CD4-positive, alpha-beta T cell treated with Interleukin-21 for 1 hour (primary cell): ENCODE data around the gene ARMC2.
"Not testable (repeated sequence)": the region's sequence is repeated elsewhere in the genome, so short reads cannot be mapped to it uniquely, and the experiment has no call there.

Source experiments
- DNase-seq: peaks from one replicate; pipeline ENCODE4 v3.0.0-alpha.2; 2020

The ARMC2 gene, protein sequence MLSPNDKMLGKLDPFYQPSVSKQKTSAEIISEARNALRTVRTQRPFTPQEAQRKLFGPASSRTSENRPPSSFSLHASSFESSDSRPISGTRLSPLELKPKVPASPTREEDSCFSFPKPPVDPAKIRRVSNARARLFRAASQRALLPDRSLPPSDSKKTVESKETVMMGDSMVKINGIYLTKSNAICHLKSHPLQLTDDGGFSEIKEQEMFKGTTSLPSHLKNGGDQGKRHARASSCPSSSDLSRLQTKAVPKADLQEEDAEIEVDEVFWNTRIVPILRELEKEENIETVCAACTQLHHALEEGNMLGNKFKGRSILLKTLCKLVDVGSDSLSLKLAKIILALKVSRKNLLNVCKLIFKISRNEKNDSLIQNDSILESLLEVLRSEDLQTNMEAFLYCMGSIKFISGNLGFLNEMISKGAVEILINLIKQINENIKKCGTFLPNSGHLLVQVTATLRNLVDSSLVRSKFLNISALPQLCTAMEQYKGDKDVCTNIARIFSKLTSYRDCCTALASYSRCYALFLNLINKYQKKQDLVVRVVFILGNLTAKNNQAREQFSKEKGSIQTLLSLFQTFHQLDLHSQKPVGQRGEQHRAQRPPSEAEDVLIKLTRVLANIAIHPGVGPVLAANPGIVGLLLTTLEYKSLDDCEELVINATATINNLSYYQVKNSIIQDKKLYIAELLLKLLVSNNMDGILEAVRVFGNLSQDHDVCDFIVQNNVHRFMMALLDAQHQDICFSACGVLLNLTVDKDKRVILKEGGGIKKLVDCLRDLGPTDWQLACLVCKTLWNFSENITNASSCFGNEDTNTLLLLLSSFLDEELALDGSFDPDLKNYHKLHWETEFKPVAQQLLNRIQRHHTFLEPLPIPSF

DNA sequence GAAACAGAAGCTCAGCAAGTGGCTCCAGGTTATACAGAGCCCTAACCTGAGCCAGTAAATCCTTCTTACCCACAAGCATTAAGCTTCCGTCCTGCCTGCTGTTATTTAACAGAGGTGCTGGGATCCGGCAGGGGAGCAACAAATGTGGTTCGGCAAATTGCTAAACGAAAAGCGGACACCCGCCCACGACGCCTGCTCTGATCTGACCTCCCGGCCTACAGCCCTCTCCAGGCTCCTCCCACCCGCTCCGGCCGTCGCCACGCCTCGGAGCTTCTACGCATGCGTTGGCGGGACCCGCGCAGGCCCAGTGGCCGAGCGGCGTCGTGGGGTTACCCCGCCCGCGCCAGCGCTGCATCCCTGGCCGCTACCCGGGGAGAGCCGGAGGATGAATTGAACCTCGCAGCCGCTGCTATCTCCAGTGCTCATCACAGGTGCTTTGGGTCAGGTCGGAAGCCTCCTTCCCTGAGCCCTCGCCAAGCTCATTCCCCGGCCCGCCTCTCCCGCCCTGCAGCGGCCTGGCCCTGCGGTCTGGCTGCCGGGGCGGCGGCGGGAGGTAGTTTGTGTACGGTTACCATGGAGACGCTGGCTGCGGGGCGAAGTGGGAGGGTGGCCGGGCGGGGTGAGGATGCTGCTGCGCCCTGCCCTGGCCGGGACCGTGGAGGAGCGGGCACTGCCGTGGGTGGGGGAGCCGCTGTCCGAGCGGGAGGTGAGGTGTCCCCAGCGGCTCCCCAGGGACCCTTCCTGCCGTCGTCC is at the start of gene ARMC2:
Gene ARMC2 (plus strand): TSS at position 307 of the 753 bp plus-strand sequence. CDS start 5,846 bp downstream, outside the sequence.
- DNase-seq = peak; percentile 89

DNA sequence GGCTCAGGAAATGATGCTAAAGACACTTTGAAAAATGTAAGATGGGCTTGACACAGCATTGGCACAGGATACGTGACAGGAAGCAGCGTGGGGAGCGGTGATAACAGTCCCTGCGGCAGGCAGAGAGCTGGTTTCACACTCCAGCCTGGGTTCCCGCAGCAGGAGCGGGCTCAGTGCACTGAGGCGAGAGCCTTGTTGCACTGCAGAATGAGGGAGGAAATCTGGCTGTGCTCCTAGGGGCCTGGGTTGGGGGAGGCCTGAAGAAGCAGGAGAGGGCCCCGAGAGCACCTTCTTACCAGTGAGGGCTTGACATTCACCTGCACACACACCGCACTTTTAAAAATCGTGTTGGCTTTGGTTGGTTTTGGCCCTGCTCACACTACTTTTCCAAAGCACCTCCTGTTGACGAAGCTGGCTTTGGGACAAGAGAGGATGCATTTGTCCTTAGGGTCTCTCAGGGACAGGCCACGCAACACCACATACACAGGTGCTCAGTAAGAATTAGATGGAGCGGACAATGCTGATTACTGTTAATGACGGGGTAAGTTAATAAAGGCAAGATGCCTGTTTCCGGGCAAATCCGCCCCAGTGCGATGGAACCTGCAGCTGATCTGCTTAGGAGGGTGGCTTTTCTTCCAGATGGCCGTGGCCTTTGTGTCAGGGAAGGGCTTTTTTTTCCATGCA is 49.4 kb upstream of the ARMC2 start:
- DNase-seq = peak; percentile 56

DNA sequence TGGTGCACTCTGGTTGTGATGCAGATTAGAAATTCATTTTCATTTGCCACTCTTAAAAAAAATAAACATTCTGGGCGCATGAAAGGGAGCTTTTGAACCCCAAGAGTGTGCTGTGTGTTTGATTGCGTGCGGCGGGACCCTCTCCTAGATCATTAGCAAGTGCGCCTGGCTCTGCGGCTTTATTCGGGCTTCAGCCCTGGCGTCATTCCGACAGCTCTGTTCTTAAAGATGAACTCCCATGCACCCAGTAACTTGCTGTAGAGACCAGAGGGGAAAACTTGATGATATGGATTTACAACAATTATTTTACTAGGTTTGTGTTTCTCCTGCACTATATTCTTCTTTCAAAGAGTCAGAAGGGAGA is 48.9 kb upstream of the ARMC2 start:
- DNase-seq = no peak

DNA sequence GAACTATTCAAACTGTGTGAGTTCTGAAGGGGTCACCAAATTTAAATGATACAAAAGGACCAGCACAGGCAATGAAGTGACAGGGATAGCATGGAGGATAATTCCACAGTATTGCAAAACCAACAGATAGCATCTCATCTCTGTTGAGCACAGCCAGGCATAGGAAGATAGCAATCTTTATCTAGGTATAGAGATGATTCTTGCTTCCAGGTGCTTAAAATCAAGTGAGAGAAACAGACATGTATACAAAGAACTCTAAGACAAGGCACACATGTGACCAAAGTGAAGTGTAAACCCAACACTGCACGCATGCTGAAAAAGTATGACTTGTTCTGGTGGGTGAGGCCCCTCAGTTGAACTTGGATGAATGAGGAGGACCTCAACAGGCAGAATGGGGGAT is 48.4 kb upstream of the ARMC2 start:
- DNase-seq = no peak

DNA sequence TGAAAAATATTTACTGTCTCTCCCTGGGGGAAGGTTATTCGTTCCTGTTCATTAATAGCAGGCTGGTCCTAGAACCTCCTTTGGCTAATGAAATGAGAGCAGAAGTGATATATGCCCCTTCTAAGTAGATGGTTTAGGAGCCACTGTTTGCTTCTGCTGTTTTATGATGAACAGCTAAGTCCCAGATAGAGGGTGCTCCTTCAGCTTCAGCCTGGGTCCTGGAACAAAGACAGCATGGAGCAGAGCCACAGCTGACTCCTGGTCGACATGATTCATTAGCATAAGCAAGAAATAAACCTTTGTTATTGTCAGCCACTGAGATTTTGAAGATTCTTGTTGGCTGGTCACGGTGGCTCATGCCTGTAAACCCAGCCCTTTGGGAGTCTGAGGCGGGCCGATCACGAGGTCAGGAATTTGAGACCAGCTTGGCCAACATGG is 47.8 kb upstream of the ARMC2 start:
- no peak for DNase-seq

DNA sequence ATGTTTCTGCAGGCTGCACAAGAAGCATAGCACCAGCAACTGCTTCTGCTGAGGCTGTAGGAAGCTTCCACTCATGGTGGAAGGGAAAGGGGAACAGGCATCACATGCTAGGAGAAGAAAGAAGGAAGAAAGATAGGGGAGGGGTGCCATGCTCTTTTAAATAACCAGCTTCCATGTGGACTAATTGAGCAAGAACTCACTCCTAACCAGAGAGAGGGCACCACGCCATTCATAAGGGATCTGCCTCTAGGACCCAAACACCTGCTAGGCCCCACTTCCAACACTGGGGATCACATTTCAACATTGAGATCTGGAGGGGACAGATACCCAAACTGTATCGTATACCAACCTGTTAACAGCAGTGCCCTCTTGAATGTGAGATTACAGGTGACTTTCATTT is 46.9 kb upstream of the ARMC2 start:
- no peak for DNase-seq

DNA sequence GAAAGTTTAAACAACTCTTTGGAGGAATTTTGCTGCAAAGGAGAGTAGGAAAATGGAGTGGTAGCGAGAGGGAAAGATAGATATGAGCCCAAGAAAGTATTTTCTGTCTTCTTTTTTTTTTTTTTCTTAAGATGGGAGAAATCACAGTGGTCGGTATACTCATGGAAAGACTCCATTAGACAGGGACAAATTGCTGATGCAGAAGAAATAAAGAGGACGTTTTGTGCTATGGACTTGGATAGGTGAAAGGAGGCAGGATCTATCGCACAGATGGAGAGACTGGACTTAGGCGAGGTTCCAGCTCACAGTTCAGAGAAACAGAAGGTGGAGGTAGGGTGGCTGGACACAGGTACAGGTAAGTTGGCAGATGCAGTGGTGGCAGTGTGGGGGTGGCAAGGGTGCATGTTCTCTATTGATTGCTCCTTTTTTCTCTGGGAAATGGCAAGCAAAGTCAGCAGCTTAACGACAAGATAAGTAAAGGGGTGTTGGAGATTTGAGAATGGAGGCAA is 44.2 kb upstream of the ARMC2 start:
- DNase-seq = no peak

DNA sequence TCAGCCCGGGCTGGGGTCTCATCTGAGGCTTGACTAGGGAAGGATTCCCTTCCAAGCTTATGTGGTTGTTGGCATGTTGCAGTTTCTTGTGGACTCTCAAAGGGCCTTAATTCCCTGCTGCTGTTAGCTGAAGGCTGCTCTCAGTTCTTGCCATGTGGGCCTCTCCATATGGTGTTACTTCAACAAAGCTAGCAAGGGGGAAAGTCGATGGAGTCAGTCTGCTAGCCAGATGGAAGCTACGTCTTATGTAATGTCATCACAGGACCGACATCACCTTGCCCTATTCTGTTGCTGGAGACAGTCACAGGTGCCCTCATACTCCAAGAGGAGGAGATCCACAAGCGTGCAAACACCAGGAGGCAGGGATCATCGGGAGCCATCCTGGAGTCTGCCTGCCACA is 43.3 kb upstream of the ARMC2 start:
- no peak for DNase-seq

DNA sequence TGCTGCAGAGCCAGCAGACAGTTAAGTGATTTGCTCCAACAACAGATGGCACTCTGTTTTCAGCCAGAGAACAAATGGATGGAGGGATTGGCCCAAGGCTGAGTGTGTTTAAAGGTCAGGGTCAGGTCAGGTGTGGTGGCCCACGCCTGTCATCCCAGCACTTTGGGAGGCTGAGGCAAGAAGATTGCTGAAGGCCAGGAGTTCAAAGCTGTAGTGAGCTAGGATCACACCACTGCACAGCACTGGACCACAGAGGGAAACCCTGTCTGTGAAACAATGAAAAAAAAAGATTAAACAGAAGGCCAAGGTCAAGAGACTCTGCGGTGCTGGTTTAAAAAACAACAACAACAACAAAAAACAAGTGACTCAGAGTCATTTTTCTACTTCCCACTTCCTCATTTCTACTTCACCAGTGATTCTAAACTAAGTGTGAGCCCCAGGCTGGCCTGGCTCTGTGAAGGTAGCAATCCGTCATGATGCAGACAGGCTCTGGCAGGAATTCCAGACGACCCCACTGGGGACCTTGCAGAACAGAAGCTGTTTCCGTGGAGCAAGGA is 42.5 kb upstream of the ARMC2 start:
- DNase-seq = no peak

DNA sequence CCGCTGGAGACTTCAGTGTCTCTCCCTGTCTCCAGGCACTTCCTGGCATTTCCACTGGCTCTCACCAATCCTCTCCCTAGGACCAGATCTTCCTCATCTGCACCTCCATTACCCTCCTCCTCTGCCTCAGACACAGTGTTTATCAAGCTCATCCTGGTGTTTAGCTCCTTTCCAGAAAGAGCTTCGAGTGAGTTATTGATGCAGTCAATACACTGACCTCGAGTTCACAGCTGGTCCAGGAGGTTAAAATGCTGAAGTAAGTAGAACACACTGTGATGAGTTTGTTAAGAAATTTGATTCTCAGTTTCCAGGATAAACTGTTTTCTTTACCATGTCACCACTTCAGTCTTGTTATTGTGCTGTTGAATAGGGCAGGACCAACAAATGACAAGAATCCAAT is 42.1 kb upstream of the ARMC2 start:
- no peak for DNase-seq

DNA sequence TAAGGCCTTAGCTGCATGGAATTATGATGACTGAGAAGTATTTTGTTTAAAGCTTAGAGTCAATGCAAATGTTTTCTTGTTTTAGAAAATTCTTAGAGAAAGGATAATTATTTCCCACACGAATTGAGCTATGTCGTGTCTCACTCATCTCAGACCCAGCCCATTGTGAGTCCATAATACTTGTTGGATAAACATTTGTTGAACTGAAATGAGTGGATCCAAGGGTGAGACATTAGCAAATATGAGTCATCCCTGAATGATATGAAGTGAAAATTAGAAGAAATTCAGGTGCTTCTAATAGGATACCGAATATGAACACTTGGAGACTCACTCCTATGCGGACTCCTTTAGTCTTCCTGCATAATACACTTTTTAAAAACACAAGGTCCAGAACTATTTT is 41.6 kb upstream of the ARMC2 start:
- no peak for DNase-seq

DNA sequence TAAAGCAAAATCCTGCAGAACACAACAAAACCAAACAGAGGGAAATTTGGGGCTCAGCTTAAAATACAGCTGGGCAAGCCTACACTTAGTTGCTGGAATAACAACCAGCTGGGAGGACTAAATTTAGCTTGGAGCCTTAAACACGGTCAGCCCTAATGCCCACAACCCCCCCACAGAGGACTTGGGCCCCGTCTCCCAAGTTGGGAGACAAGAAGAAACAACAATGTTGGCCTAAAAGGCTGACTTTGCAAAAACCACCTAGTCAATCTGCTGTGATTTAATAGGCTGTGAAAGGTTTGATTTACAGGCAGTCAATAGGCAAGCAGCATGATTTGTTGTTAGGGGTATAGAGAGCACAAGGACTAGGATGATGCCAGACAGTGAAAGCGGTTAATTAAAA is 40.3 kb upstream of the ARMC2 start:
- no peak for DNase-seq

DNA sequence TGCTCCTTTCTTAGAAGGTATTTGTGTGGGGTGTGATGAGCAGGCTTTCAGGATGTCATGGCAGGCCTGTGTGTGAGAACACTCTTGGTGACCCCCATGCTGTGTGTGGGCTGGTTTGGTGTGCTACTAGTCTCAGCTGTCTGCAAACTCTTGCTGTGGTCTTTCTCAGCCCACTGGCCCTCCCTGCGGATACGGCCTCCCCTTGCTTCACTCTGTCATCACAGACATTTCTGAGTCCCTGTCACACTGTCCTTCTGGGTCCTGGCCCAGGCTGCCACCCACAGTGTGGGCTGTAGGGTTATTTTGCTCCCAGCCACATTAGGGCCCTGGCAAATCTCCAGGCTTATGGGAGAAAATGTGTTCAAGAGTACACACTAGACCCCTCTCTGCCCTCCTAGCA is 39.0 kb upstream of the ARMC2 start:
- DNase-seq = no peak

DNA sequence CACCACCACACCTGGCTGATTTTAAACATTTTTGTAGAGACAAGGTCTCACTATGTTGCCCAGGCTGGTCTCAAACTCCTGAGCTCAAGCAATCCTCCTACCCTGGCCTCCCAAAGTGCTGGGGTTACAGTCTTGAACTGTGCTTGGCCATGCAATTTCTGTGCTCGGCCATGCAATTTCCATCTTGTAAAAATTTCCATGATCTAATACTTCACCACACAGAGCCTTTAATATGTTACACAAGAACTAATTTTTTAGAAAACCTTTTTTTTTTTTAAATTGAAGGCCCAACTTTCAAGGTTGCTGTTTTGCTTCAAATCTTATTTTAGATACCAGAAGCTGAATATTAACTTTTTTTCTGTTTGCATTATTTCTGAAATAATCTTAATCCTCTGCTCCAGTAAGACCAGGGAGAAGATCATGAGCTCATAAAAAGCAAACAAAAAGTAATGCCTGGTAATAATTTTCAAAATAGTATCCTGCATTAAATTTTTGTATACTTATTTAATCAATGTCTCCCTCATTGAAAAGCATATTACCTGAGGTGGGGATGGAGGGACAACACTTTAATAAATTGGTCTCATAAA is 38.1 kb upstream of the ARMC2 start:
- no peak for DNase-seq

DNA sequence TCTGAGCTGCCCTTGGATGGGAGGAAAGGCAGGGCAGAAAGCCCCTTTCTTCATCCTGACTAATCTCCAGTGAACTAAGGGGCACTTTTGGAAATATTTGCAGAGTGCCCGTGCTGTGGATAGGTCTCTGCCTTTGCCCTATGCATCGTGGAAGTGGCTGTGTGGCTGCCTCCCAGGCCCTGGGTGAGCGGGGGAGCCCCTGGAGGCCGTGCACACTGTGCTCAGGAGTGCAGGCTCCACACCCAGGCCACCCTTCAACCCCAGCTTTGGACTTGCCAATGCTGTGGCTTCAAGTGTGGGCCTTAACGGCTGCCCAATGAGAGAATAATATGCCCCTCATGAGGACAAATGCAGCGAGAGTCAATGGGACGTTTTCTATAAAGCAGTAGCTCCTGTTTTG is 36.7 kb upstream of the ARMC2 start:
- no peak for DNase-seq

DNA sequence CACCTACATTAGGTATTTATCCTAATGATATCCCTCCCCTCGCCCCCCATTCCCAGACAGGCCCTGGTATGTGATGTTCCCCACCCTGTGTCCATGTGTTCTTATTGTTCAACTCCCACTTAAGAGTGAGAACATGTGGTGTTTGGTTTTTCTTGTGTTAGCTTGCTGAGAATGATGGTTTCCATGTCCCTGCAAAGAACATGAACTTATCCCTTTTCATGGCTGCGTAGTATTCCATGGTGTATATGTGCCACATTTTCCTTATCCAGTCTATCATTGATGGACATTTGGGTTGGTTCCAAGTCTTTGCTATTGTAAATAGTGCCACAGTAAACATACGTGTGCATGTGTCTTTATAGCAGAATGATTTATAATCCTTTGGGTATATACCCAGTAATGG is 35.0 kb upstream of the ARMC2 start:
- DNase-seq = not testable (repeated sequence)

DNA sequence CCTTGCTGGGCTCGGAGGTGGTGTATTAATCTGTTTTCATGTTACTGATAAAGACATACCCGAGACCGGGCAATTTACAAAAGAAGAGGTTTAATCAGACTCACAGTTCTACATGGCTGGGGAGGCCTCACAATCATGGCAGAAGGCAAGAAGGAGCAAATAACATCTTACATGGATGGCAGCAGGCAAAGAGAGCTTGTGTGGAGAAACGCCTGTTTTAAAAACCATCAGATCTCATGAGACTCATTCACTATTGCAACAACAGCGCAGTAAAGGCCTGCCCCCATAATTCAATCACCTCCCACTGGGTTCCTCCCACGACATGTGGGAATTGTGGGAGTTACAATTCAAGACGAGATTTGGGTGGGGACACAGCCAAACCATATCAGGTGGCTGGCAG is 30.9 kb upstream of the ARMC2 start:
- not testable (repeated sequence) for DNase-seq

DNA sequence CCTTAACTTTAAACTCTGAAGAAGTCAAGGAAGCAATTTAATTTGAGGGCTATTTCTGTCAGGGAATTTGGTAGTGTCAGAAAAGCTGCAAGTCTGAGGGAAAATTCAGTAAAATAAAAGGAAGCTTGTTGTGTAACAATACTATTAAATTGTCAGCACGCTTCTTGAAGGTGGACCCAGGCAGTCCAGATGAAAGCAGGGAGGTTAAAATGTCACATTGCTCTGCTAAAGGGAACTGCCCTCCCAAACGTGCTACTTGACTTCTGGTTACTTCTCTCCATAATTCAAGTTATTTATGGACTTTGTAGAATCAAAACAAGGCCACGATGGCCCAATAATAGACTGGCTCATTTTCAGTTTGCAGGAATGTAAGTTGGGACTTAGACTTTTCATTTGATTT is 28.2 kb upstream of the ARMC2 start:
- no peak for DNase-seq

DNA sequence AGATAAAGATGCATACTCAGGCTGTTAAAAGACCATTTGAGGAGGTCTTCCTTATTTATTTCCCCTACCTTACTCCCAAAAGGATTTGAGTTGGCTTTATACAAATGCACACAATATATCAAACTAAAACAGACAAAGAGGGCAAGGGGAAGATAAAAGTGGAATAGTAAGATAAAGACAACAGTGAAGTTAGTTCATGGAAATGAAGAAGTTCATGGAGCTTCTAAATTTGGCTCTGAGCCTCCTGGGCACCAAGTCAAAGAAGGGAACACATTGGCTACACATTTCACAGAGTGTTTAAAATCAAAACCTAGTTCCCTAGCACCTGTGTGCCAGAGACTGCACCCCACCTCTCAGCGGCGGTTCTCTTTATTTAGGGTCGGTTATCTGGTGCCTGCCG is 25.8 kb upstream of the ARMC2 start:
- DNase-seq = no peak

DNA sequence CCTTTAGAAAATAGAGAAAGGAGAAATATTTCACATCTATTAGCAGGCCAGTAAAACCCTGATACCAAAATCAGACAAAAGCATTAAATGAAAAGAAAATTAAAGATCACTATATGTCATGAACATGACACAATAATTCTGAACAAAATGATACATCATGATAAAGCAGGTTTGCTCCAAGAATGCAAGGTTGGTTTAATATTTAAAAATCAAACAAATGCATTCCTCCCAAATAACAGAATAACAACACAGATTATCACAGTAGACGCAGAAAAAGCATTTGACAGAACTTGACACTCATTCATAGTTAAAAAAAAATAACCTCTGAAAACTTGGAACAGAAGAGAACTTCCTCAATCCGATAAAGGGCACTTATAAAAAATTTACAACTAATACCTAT is 22.9 kb upstream of the ARMC2 start:
- no peak for DNase-seq

DNA sequence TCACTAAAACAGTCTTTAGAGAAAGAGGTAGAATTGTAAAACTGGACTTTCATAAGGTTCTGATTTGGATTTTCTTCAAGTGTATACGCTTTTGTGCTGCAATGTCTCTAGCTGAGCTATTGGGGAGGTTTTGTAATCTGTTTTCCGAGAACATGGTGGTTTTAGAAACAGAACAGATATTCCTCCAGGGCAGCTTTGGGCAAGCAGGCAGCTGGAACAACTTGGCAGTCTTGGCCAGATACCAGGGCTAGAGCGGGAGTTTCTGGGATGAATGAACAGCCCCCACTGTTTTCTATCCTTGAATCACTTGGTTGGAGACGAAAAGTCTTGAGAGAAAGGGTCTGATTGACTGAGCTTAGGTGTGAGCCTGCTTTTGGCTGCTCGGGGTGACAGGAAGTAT is 17.1 kb upstream of the ARMC2 start:
- no peak for DNase-seq

DNA sequence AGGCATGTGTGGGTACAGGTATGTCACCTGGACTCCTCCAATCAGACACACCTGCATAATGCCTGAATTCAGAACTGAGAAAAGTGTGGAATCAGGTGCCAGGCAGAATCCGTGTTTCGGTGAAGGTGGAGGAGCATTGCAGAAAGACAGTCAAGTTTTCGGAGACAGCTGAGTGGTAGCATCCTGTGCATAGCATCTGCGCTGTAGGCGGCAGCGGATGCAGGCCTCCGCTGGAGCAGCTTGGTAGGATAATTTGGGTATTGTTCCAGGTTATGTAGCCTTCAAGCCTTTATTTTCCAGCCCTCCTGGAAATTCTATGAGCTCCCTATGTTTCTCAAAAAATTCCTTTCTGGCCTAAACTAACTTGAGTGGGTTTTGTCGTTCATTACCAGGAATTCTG is 15.5 kb upstream of the ARMC2 start:
- DNase-seq = no peak
